OCI-LY3 (cell line): ENCODE results near the gene ACYP1.

Experiments used
- CTCF ChIP-seq: fragments of 200-600, 300-600 bp; sonication (generic); IDR thresholded peaks from 2 replicates; pipeline ENCODE4 v1.5.1; 2014; ENCODE audit warnings: antibody characterized with exemption, low read length, low read depth
- EZH2phosphoT487 ChIP-seq: fragments of 200-600 bp; shearing (Covaris generic); IDR thresholded peaks from 2 replicates; pipeline ENCODE4 v1.6.1; 2018; ENCODE audit warnings: antibody characterized with exemption, mixed run types, low read depth

- no peak for TF ChIP-seq CTCF
- TF ChIP-seq EZH2phosphoT487: no peak
Measured at GRCh38 chr14:75096959-75097358, 33.1 kb upstream of the ACYP1 start.
